Breast epithelium (tissue), 3 donors: Measurements from ENCODE around the gene MAZ.

ENCODE experiments used
- CTCF ChIP-seq, 3 donors: fragments of 450-650 bp; IDR thresholded peaks; one replicate each; pipeline ENCODE4 v1.5.1; 2016 to 2017; ENCODE audit warnings: antibody characterized with exemption in 3 of 3, mild to moderate bottlenecking in 3 of 3, moderate library complexity in 3 of 3
- POLR2A ChIP-seq: fragments of 450-650 bp; IDR thresholded peaks from one replicate; pipeline ENCODE4 v1.6.1; 2016; ENCODE audit warnings: antibody characterized with exemption, mild to moderate bottlenecking, moderate library complexity
- POLR2AphosphoS5 ChIP-seq, 3 donors: sonication (generic); formaldehyde crosslinking; IDR thresholded peaks; one replicate each; pipeline ENCODE4 v1.6.1; 2017; ENCODE audit warnings: antibody characterized with exemption in 3 of 3

GRCh38 chr16:29804455-29805231 is 1.7 kb upstream of the MAZ start:
- TF ChIP-seq CTCF (IDR thresholded peaks at IDR 0.05) (peak in 1 of 3 donors; percentile 4), POLR2A (no peak), POLR2AphosphoS5 (IDR thresholded peaks at IDR 0.05) (no peak)
